Measurements from ENCODE around the gene CHMP4A. TPM values are rescaled to one million over a fixed set of nuclear protein-coding genes. Genes with fewer than 3 reads are reported as not detected.
A peak's percentile ranks its signal among the peaks of the same experiment; 100 is the strongest.

CHMP4A gene, protein sequence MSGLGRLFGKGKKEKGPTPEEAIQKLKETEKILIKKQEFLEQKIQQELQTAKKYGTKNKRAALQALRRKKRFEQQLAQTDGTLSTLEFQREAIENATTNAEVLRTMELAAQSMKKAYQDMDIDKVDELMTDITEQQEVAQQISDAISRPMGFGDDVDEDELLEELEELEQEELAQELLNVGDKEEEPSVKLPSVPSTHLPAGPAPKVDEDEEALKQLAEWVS
- 10 to 100 TPM; 61.5 to 66.8 TPM for total RNA-seq

DNA sequence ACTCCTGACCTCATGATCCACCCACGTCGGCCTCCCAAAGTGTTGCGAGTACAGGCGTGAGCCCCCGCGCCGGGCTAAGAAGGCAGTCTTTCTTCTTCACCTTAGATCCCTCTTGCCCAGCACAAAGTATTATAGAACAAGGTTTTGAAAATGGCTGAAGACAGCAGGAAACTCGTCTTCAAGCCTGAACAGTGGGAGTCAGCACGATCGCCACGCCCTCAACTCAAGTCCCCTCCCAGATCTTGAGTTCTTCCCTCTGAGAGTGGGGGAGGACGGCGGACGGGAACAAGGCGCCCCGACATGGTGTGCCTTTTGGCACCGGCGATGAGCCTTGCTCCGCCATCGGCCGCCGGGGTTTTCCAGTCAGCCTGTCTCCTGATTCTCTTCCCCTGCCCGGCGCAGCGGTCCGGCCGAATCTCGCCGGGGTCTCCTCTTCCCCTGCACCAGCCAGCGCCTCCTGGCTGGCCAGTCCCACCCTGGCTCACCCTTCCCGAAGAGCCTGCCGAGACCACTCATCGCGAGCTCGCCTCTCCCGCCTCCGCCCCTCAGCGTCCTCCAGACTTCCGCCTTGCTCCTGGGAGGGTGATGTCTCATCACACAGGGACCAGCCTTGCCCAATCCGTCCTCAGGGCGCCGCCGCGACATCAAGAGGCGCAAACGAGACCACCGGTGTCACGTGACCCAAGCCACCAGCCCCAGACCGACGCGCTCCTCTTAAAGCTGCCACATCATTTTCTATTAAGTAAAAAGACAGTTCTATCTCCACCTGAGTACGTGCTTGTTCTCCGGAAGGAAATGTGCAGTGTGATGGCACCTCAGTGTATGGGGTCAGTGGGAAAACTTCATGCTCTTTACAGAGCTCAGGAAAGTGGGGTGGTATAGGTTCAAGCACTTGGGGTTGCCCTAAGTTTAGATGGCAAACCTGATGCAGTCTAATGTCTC, at the start of gene CHMP4A:
Gene CHMP4A (minus strand): TSS at position 565 of the 942 bp plus-strand sequence. CDS start 49 bp downstream, at position 516.
- DNase-seq (ENCODE audit: low spot score): peak; percentile 94
- Histone ChIP-seq H3K36me3 (no peaks in the 10 kb centered on the region), H3K27me3 (replicated peaks; ENCODE audit: insufficient read depth) (no peaks in the 10 kb centered on the region), H3K27ac (peak within 1 kb of the TSS; percentile 91 to 93), H3K9me3 (no peaks in the 10 kb centered on the region), H3K4me1 (replicated peaks) (no peaks in the 10 kb centered on the region), H3K4me3 (peak within 1 kb of the TSS; percentile 64 to 65)
- 1% methylated on average over 53 of the region's 53 CpGs for WGBS
- intact Hi-C loops (cut with DNase I): no loop called here
- TF ChIP-seq POLR2A (IDR thresholded peaks at IDR 0.05) (peak; percentile 94), POLR2AphosphoS5 (IDR thresholded peaks at IDR 0.05) (peak; percentile 97)
- TF ChIP-seq, protein P1, sequence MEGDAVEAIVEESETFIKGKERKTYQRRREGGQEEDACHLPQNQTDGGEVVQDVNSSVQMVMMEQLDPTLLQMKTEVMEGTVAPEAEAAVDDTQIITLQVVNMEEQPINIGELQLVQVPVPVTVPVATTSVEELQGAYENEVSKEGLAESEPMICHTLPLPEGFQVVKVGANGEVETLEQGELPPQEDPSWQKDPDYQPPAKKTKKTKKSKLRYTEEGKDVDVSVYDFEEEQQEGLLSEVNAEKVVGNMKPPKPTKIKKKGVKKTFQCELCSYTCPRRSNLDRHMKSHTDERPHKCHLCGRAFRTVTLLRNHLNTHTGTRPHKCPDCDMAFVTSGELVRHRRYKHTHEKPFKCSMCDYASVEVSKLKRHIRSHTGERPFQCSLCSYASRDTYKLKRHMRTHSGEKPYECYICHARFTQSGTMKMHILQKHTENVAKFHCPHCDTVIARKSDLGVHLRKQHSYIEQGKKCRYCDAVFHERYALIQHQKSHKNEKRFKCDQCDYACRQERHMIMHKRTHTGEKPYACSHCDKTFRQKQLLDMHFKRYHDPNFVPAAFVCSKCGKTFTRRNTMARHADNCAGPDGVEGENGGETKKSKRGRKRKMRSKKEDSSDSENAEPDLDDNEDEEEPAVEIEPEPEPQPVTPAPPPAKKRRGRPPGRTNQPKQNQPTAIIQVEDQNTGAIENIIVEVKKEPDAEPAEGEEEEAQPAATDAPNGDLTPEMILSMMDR (IDR thresholded peaks at IDR 0.05): peak in 3 of 4 experiments; percentile 10 to 50 (median 44)

DNA sequence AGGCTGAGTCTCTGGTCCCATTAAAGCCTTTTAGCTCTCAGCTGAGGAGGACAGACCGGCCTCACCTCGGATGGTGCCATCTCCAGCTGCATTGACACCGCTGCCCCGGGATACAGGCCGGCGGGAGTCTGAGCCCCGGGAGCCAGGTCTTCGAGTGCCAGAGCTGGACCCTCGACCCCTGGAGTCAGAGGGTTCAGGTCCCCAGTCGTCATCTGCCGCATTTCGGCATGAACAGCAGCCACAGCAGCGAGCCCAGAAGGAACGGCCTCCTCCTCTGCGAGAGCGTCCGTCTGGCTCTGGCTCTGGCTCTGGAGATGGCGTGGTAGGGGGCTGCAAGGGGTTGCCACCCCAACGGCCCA, 48.7 kb upstream of the CHMP4A start:
- no peaks in the 10 kb centered on the region for H3K4me1 ChIP-seq (replicated peaks)
- no peaks in the 10 kb centered on the region for H3K27me3 ChIP-seq (replicated peaks; ENCODE audit: insufficient read depth)
- intact Hi-C loops (cut with DNase I): no loop called here
- 92% methylated on average over 18 of the region's 19 CpGs for WGBS
- peaks cover 0 to 6% of the 10 kb centered on the region in 2 donors for H3K36me3 ChIP-seq
- TF ChIP-seq POLR2AphosphoS5 (IDR thresholded peaks at IDR 0.05) (no peak), POLR2A (IDR thresholded peaks at IDR 0.05) (no peak)
- TF ChIP-seq, protein P1 (IDR thresholded peaks at IDR 0.05): no peak
- H3K27ac ChIP-seq: no peak overlapping the region
- no peak for DNase-seq (ENCODE audit: low spot score)
- no peaks in the 10 kb centered on the region for H3K9me3 ChIP-seq
- H3K4me3 ChIP-seq: no peak overlapping the region

DNA sequence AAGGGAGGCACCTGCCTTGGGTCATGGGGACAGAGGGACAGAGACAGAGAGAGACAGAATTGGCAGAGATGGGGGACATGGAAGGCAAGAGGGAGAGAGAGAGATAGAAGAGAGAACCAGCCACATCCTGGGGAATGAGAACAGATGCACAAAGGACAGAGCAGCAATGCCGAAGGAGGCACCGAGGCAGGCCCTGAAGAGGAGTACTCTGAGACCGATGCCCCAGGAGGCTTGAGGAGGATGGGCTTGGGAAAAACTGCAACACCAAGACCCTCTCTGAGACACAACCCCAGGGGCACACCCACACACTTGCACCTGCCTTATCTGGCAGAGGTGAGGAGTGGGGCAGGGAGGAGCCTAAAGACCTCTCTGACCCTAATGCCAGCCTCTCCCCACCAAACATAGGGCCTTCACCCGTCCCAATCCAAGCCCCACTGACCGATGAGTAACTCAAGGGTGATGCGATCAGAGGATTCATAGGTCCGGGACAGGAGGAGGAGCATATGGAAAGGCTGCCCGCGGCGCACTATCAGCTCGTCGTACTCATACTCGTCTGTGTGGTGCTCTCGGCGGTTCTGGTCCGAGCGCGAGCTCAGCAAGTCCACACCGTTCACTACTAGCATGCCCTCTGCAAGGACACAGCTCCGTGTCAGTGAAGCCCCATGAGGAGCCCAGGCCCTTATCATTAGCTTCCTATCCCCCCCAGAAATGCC, 48.1 kb upstream of the CHMP4A start:
- Histone ChIP-seq H3K4me3 (no peak overlapping the region), H3K9me3 (no peaks in the 10 kb centered on the region), H3K4me1 (replicated peaks) (no peaks in the 10 kb centered on the region), H3K27ac (no peak overlapping the region), H3K27me3 (replicated peaks; ENCODE audit: insufficient read depth) (no peaks in the 10 kb centered on the region), H3K36me3 (peaks cover 0 to 3% of the 10 kb centered on the region in 2 donors)
- intact Hi-C loops (cut with DNase I): no loop called here
- DNase-seq (ENCODE audit: low spot score): no peak
- TF ChIP-seq, protein P1 (IDR thresholded peaks at IDR 0.05): no peak
- TF ChIP-seq POLR2A (IDR thresholded peaks at IDR 0.05) (no peak), POLR2AphosphoS5 (IDR thresholded peaks at IDR 0.05) (no peak)
- 92% methylated on average over 20 of the region's 20 CpGs for WGBS

DNA sequence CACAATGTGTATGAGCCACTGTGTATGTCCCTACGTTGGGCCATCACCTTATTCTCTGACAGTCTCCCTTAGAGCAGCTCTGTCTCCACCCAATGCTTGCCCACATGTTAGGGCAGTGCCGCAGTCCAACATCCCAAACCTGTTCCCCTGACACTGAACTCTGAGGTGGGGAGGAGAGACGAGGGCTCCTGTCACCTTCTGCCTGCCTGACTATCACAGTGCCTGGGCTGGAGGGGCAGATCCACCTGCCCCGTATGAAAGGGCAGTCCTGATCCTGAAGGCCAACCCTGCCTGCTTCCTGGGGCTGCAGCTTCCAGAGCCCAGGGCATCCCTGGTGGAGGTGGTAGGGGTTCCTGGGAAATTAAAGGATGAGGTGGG, 47.5 kb upstream of the CHMP4A start:
- no peaks in the 10 kb centered on the region for H3K27me3 ChIP-seq (replicated peaks; ENCODE audit: insufficient read depth)
- no peak overlapping the region for H3K4me3 ChIP-seq
- no peaks in the 10 kb centered on the region for H3K4me1 ChIP-seq (replicated peaks)
- TF ChIP-seq POLR2A (IDR thresholded peaks at IDR 0.05): no peak
- TF ChIP-seq POLR2AphosphoS5 (IDR thresholded peaks at IDR 0.05): no peak
- TF ChIP-seq, protein P1 (IDR thresholded peaks at IDR 0.05): no peak
- WGBS: 60% methylated on average over 4 of the region's 4 CpGs
- H3K9me3 ChIP-seq: no peaks in the 10 kb centered on the region
- intact Hi-C loops (cut with DNase I): no loop called here
- H3K36me3 ChIP-seq: no peaks in the 10 kb centered on the region
- no peak overlapping the region for H3K27ac ChIP-seq
- DNase-seq (ENCODE audit: low spot score): no peak

All from prostate gland (tissue), 2 donors.